Neutrophil (primary cell): ENCODE measurements around the gene CFAP54.
"Not testable (repeated sequence)": the region's sequence is repeated elsewhere in the genome, so short reads cannot be mapped to it uniquely, and the experiment has no call there.

Experiments
- H3K27ac ChIP-seq: fragments of 200-600 bp; sonication (generic); 2 replicates; pipeline ENCODE4 v1.5.1; 2016; ENCODE audit warnings: mild to moderate bottlenecking, moderate library complexity
- H3K27me3 ChIP-seq: fragments of 200-600 bp; sonication (generic); 2 replicates; pipeline ENCODE4 v1.6.0; 2016; ENCODE audit warnings: mild to moderate bottlenecking
- H3K36me3 ChIP-seq: fragments of 200-600 bp; sonication (generic); 2 replicates; pipeline ENCODE4 v1.5.1; 2017
- H3K4me1 ChIP-seq, 2 experiments: fragments of 200-600 bp in 1 of 2; sonication (generic) in 1 of 2; 1 replicate in 1 of 2; 2 replicates in 1 of 2; pipeline versions ENCODE4 v1.5.1 to v1.6.1; 2013 to 2016; ENCODE audit warnings: low read depth in 1 of 2, low read length in 1 of 2, mild to moderate bottlenecking in 1 of 2, moderate library complexity in 1 of 2; ENCODE audit not compliant: control insufficient read depth in 1 of 2, insufficient read depth in 1 of 2
- H3K4me3 ChIP-seq, 2 experiments: fragments of 200-600 bp in 1 of 2; sonication (generic) in 1 of 2; 1 replicate in 1 of 2; 2 replicates in 1 of 2; pipeline ENCODE4 v1.5.1; 2013 to 2016; ENCODE audit warnings: low read depth in 1 of 2, low read length in 1 of 2, mild to moderate bottlenecking in 1 of 2, moderate library complexity in 1 of 2
- H3K9me3 ChIP-seq: fragments of 200-600 bp; sonication (generic); 2 replicates; pipeline ENCODE4 v1.5.1; 2016
- CTCF ChIP-seq: fragments of 200-600 bp; sonication (generic); IDR thresholded peaks from 2 replicates; pipeline ENCODE4 v1.5.1; 2016; ENCODE audit warnings: antibody characterized with exemption

Gene CFAP54

DNA sequence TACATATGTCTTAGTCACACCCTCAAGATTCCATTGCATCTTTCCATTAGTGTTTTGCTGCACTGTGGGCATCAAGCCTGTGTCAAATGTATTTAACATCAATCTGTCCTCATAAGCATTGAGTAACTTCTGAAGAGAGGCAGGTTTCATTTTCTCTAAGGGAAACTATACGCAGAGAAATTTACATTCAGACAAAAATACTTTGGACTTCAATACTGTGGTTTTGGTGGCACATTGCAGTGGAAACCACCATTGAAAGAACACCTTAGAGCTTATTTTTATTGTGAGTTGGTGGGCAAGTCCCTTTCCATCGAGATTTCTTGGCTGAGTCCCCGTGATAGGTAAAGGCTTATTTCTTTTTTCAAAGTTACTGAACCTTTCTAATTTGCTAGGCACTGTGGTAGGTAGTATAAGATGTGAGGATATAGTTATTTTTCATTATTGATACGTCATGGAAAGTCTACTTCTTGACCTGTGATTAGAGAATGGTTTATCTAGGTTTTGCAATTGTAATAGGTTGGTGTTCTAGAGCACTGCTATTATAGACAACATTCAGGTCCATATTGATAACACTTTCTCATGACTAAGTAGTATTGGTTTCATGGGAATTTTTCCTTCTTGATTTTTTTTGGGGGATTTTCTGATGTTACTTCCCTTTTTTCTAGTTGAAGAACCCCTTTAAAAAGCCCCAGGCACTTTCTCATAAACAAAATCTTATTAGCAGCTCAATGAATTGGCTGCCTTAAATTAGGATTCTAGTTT lies 81.9 kb downstream of the CFAP54 start:
- Histone ChIP-seq H3K27ac (no peak overlapping the region), H3K27me3 (peaks cover 11% of the 10 kb centered on the region), H3K4me1 (no peaks in the 10 kb centered on the region), H3K36me3 (no peaks in the 10 kb centered on the region), H3K9me3 (no peaks in the 10 kb centered on the region), H3K4me3 (no peak overlapping the region)
- TF ChIP-seq CTCF: no peak

DNA sequence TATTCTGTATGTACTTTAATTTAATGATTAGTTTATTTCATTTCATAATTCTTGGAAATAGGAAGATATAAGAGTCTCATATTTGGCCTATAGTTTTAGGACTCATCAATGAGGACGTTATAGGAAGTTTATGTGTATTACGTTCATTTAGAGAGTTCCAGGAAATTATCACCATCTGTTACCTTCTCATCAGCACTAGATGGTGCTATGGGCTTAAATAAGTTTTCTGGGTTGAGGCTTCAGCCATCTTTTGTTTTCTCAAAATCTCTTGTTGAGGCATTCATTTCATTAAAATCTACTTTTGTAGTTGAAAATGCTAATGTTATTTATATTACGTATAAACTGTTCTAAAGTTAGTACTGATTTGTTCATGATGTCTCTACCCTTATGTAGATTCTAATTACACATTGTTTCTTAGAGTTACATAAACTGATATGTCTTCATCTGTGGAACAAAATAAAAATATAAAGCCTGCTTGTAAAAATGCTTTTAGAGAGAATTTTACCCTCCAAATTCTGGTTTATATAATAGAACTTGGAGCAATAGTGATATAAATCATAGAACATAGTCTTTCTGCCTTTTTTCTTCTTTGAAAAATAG lies 89.2 kb downstream of the CFAP54 start:
- TF ChIP-seq CTCF: no peak
- H3K27ac ChIP-seq: no peak overlapping the region
- no peaks in the 10 kb centered on the region for H3K36me3 ChIP-seq
- peaks cover 16% of the 10 kb centered on the region for H3K27me3 ChIP-seq
- H3K9me3 ChIP-seq: no peaks in the 10 kb centered on the region
- H3K4me1 ChIP-seq: no peaks in the 10 kb centered on the region
- H3K4me3 ChIP-seq: no peak overlapping the region

DNA sequence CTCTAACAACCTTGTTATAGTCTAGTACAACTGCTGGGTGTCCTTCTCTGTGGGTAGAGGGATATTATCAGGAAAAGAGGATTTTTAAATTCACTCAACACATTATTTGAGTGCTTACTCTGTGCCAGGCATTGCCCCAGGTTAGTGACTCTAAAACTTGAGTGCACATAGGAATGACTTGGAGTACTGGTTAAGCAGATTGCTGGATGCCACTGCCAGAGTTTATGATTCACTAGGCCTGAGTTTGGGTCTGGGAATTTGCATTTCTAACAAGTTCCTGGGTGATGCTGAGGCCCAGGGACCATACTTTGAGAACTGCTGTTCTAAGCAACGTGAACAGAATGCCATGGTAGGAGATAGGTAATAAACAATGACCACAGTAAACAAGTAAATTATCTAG lies 96.6 kb downstream of the CFAP54 start:
- H3K4me1 ChIP-seq: no peaks in the 10 kb centered on the region
- no peaks in the 10 kb centered on the region for H3K36me3 ChIP-seq
- peaks cover 11% of the 10 kb centered on the region for H3K27me3 ChIP-seq
- H3K9me3 ChIP-seq: no peaks in the 10 kb centered on the region
- H3K27ac ChIP-seq: no peak overlapping the region
- no peak overlapping the region for H3K4me3 ChIP-seq
- TF ChIP-seq CTCF: no peak

DNA sequence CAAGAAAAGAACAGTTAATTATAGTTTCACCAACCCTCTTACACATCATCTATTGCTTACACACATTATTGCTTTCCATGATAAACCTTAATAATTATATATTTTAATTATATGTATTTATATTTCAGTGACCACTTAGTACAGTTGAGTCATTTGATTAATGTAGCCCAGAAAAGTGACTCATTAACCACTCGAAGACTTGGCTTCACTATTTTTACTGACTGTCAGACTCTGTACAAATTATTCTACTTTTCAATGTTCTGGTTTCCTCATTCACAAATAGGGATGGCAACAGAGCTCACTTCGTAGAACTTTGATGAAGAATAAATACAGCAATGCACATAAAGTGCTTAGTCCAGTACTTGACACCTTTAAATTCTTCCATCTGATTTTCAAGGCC lies 98.3 kb downstream of the CFAP54 start:
- no peak for TF ChIP-seq CTCF
- no peaks in the 10 kb centered on the region for H3K9me3 ChIP-seq
- no peaks in the 10 kb centered on the region for H3K4me1 ChIP-seq
- peaks cover 11% of the 10 kb centered on the region for H3K27me3 ChIP-seq
- H3K4me3 ChIP-seq: no peak overlapping the region
- H3K36me3 ChIP-seq: no peaks in the 10 kb centered on the region
- H3K27ac ChIP-seq: no peak overlapping the region

DNA sequence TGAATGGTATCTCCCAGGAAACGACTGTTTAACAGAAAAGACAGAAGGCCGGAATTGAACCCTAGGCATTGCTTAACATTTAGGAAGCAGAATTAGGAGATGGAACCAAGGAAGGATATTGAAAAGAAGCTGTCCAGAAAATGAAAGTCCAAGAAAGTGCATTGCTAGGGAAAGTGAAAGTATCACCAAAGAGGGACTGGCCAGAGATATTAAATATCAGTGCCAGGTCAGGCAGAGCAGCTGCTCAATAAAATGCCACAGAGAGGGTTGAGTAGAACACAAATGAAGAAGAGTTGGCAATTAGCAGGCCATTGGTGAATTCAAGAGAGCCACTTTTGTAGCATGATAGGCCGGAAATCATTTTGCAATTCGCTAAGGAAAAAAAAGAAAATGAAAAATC lies 101.6 kb downstream of the CFAP54 start:
- H3K4me1 ChIP-seq: no peaks in the 10 kb centered on the region

DNA sequence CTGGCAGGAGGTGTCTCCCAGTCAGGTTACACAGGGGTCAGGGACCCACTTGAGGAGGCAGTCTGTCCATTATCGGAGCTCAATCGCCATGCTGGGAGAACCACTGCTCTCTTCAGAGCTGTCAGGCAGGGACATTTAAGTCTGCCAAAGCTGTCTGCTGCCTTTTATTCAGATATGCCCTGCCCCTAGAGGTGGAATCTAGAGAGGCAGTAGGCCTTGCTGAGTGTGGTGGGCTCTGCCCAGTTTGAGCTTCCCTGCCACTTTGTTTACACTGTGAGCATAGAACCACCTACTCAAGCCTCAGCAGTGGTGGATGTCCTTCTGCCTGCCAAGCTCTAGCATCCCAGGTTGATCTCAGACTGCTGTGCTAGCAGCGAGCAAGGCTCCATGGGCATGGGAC lies 115.0 kb downstream of the CFAP54 start:
- H3K9me3 ChIP-seq, H3K27me3 ChIP-seq, H3K36me3 ChIP-seq, H3K4me3 ChIP-seq, H3K4me1 ChIP-seq, H3K27ac ChIP-seq: not testable (repeated sequence)

More for the DNA sequence above, 101.6 kb downstream of the CFAP54 start:
- H3K36me3 ChIP-seq: no peaks in the 10 kb centered on the region
- H3K27me3 ChIP-seq: peaks cover 8% of the 10 kb centered on the region
- no peak overlapping the region for H3K4me3 ChIP-seq
- TF ChIP-seq CTCF: no peak
- H3K27ac ChIP-seq: no peak overlapping the region
- H3K9me3 ChIP-seq: no peaks in the 10 kb centered on the region
